Astrocyte (in vitro differentiated cells and primary cell): Measurements from ENCODE around the gene ADAP1. TPM values are rescaled to one million over a fixed set of nuclear protein-coding genes. Genes with fewer than 3 reads are reported as not detected.
A peak's percentile ranks its signal among the peaks of the same experiment; 100 is the strongest.

Experiments
- DNase-seq: peaks from one replicate; pipeline ENCODE4 v3.0.0-alpha.2; 2010; ENCODE audit warnings: low read depth
- FAIRE-seq: peaks from 2 replicates; lab custom pipeline; 2011; peaks lifted over from hg19 to GRCh38; lab: Jason Lieb, UNC
- H2AFZ ChIP-seq: 2 replicates; pipeline ENCODE4 v1.6.0; 2012; ENCODE audit warnings: low read depth, low read length, inconsistent platforms
- H3K27ac ChIP-seq: 2 replicates; pipeline ENCODE4 v1.5.1; 2011; ENCODE audit warnings: low read depth, low read length, inconsistent platforms
- H3K27me3 ChIP-seq: 2 replicates; pipeline ENCODE4 v1.6.0; 2011; ENCODE audit warnings: low read length, inconsistent platforms; ENCODE audit not compliant: insufficient read depth
- H3K36me3 ChIP-seq: 2 replicates; pipeline ENCODE4 v1.5.1; 2011; ENCODE audit warnings: low read length, inconsistent platforms; ENCODE audit not compliant: insufficient read depth
- H3K4me1 ChIP-seq: 2 replicates; pipeline ENCODE4 v1.5.1; 2011; ENCODE audit warnings: low read length, inconsistent platforms; ENCODE audit not compliant: insufficient read depth
- H3K4me2 ChIP-seq: 2 replicates; pipeline ENCODE4 v1.6.0; 2012; ENCODE audit warnings: low read length, inconsistent platforms
- H3K4me3 ChIP-seq: 2 replicates; pipeline ENCODE4 v1.5.1; 2011; ENCODE audit warnings: low read depth, mild to moderate bottlenecking, low read length, inconsistent platforms; ENCODE audit not compliant: insufficient read depth
- H3K79me2 ChIP-seq: 2 replicates; pipeline ENCODE4 v1.6.0; 2012; ENCODE audit warnings: mild to moderate bottlenecking, low read length, inconsistent platforms; ENCODE audit not compliant: insufficient read depth
- H3K9ac ChIP-seq: 2 replicates; pipeline ENCODE4 v1.6.0; 2012; ENCODE audit warnings: mild to moderate bottlenecking, low read length, inconsistent platforms
- H3K9me3 ChIP-seq: 2 replicates; pipeline ENCODE4 v1.5.1; 2012; ENCODE audit warnings: low read depth, mild to moderate bottlenecking, low read length, inconsistent platforms; ENCODE audit not compliant: insufficient read depth
- H4K20me1 ChIP-seq: 2 replicates; pipeline ENCODE4 v1.6.0; 2012; ENCODE audit warnings: low read length, inconsistent platforms; ENCODE audit not compliant: insufficient read depth
- H3K27ac Mint-ChIP-seq: one replicate; pipeline ENCODE4 v1.8.0; 2021; ENCODE audit warnings: mild to moderate bottlenecking, mixed read lengths; ENCODE audit not compliant: unreplicated experiment
- H3K27me3 Mint-ChIP-seq: one replicate; pipeline ENCODE4 v1.8.0; 2021; ENCODE audit warnings: low read depth, mixed read lengths; ENCODE audit not compliant: unreplicated experiment
- H3K36me3 Mint-ChIP-seq: one replicate; pipeline ENCODE4 v1.8.0; 2021; ENCODE audit warnings: low read depth, mixed read lengths; ENCODE audit not compliant: unreplicated experiment
- H3K4me1 Mint-ChIP-seq: one replicate; pipeline ENCODE4 v1.8.0; 2021; ENCODE audit warnings: low read depth, mixed read lengths; ENCODE audit not compliant: unreplicated experiment
- H3K4me3 Mint-ChIP-seq: one replicate; pipeline ENCODE4 v1.8.0; 2021; ENCODE audit warnings: mild to moderate bottlenecking, moderate library complexity, mixed read lengths; ENCODE audit not compliant: unreplicated experiment
- H3K9me3 Mint-ChIP-seq: one replicate; pipeline ENCODE4 v1.8.0; 2021; ENCODE audit warnings: mild to moderate bottlenecking, mixed read lengths; ENCODE audit not compliant: unreplicated experiment
- EZH2 ChIP-seq: IDR thresholded peaks from 2 replicates; pipeline ENCODE4 v1.6.1; 2012; ENCODE audit warnings: mild to moderate bottlenecking, low read length, inconsistent platforms; ENCODE audit not compliant: insufficient read depth
- total RNA-seq: library from RNA; stranded (reverse); gene quantifications from 2 replicates; pipeline ENCODE4 v1.2.1, GENCODE V29; 2021
- TF ChIP-seq, protein P1 (sequence below): IDR thresholded peaks from 2 replicates; pipeline ENCODE4 v1.5.1; 2011; ENCODE audit warnings: low read depth, mild to moderate bottlenecking, inconsistent platforms, low read length, moderate library complexity; ENCODE audit not compliant: insufficient read depth

ADAP1 gene
- total RNA-seq, 1 donor from 2014 or later, result 4.8 TPM

DNA sequence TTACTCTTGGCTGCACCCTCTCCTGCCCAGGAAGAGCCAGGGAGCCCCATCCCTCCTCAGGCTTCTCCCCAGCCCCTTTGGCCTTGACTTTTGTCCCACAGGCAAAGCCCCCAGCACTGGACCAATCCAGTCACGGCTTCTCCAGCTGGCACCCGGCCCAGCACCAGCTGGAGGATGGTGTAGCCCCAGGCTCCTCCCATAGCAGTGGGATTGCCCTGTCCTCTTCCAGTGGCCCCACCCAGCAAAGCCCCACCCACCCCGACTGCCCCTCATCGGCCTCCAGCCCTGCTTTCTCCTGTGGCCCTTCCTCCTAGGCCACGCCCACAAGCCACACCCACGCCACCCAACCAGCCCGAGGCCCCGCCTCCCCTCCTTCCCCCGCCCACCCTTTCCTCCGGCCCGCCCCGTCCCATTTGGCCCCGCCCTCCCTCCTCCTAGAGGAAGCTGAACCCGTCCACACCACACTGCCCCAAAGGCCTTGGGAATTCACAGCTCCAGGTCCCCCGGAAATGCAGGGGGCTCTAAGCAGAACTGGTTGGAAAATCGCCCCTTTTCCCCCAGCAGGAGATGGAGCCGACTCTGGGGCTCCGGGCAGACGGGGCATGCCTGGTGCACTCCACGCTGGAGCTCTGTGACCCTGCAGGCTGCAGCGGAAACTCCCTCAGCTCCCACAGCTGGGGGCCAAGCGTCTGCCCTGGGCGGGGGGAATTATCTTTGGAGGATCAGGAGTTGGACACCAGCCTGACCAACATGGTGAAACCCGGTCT lies 52.9 kb downstream of the ADAP1 start:
- Histone ChIP-seq H2AFZ (no peak overlapping the region), H3K27ac (no peak overlapping the region), H3K9me3 (no peaks in the 10 kb centered on the region), H3K4me2 (peak overlapping the region; percentile 38), H3K79me2 (no peaks in the 10 kb centered on the region), H3K9ac (no peak overlapping the region), H3K36me3 (no peaks in the 10 kb centered on the region), H3K4me3 (no peak overlapping the region), H3K27me3 (peaks cover 4% of the 10 kb centered on the region), H4K20me1 (no peaks in the 10 kb centered on the region), H3K4me1 (peaks cover 8% of the 10 kb centered on the region)
- H3K9me3 Mint-ChIP-seq, result no peaks in the 10 kb centered on the region
- TF ChIP-seq, protein P1, sequence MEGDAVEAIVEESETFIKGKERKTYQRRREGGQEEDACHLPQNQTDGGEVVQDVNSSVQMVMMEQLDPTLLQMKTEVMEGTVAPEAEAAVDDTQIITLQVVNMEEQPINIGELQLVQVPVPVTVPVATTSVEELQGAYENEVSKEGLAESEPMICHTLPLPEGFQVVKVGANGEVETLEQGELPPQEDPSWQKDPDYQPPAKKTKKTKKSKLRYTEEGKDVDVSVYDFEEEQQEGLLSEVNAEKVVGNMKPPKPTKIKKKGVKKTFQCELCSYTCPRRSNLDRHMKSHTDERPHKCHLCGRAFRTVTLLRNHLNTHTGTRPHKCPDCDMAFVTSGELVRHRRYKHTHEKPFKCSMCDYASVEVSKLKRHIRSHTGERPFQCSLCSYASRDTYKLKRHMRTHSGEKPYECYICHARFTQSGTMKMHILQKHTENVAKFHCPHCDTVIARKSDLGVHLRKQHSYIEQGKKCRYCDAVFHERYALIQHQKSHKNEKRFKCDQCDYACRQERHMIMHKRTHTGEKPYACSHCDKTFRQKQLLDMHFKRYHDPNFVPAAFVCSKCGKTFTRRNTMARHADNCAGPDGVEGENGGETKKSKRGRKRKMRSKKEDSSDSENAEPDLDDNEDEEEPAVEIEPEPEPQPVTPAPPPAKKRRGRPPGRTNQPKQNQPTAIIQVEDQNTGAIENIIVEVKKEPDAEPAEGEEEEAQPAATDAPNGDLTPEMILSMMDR, result no peak
- TF ChIP-seq EZH2, result no peak
- H3K36me3 Mint-ChIP-seq, result peaks cover under 1% of the 10 kb centered on the region
- no peak overlapping the region for H3K4me3 Mint-ChIP-seq
- DNase-seq (peak; percentile 31), FAIRE-seq (no peak)
- no peaks in the 10 kb centered on the region for H3K4me1 Mint-ChIP-seq
- H3K27ac Mint-ChIP-seq, result no peak overlapping the region
- H3K27me3 Mint-ChIP-seq, result peaks cover 12% of the 10 kb centered on the region

DNA sequence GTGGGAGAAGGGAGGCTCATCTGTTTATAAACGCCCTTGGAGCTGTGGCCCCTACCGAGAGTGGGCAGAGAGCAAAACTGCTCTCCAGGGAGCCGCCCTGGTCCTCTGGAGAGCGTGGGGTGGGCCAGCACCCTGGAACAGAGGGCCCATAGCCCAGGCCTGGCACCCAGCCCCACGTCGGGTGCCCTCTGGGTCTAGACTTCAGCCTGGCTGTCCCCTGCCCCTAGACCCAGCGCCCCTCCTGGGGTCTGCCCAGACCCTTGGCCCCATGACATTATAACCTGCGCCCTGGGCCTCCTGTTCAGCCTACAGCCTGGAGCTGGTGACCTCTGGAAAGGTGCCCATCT lies 53.5 kb downstream of the ADAP1 start:
- H3K27me3 ChIP-seq, result peaks cover 4% of the 10 kb centered on the region
- H3K4me1 ChIP-seq, result peaks cover 8% of the 10 kb centered on the region
- no peak overlapping the region for H3K4me2 ChIP-seq
- no peak overlapping the region for H3K4me3 ChIP-seq
- no peak for FAIRE-seq
- H3K79me2 ChIP-seq, result no peaks in the 10 kb centered on the region
- no peaks in the 10 kb centered on the region for H3K9me3 ChIP-seq
- no peaks in the 10 kb centered on the region for H4K20me1 ChIP-seq
- H3K9ac ChIP-seq, result no peak overlapping the region
- no peak overlapping the region for H2AFZ ChIP-seq
- H3K36me3 Mint-ChIP-seq, result peaks cover 5% of the 10 kb centered on the region
- no peak for DNase-seq
- TF ChIP-seq EZH2, result no peak
- TF ChIP-seq, protein P1, result no peak
- H3K27me3 Mint-ChIP-seq, result peaks cover 12% of the 10 kb centered on the region
- H3K4me1 Mint-ChIP-seq, result no peaks in the 10 kb centered on the region
- H3K4me3 Mint-ChIP-seq, result no peak overlapping the region
- no peaks in the 10 kb centered on the region for H3K36me3 ChIP-seq
- H3K27ac ChIP-seq, result no peak overlapping the region
- no peaks in the 10 kb centered on the region for H3K9me3 Mint-ChIP-seq
- H3K27ac Mint-ChIP-seq, result no peak overlapping the region
